ENCODE data around the gene TMEM270.

TMEM270 gene

DNA sequence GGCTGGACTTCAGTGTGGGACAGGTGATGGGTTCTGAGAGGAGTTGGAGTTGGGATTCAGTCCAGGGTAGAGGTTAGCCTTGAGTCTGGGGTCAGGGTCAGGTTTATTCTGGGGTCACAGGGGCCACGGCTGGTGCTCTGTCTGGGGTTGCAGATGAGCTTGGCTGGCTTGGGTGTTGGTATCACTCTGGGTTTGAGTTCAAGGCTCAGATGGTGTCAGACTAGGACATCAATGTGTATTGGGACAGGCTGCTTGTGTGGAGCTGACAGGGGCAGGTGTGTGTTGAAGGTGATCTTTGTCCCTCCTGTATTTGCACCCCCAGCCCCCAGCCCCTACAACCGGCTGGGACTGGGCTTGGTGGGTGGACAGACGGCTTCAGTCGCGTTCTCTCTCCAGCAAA lies 26.8 kb downstream of the TMEM270 start:
- no peak for DNase-seq (ENCODE audit: low read depth in 2 of 2)

DNA sequence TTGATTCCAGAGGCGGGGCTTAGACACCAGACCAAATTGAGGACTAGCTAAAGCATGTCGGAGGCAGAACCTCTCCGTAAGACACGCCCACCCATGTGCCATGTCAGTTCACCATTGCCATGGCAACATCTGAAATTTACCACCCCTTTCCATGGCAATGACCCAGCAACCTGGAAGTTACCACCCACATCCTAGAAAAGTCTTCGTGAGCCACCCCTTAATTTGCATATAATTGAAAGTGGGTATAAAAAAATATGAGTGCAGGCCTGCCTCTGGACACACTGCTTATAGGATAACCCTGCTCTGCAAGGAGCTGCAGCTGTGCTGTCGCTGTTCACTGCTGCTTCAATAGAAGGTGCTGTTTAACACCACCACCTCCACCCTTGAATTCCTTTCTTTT lies 28.0 kb downstream of the TMEM270 start:
- no peak for DNase-seq (ENCODE audit: low read depth in 2 of 2)

DNA sequence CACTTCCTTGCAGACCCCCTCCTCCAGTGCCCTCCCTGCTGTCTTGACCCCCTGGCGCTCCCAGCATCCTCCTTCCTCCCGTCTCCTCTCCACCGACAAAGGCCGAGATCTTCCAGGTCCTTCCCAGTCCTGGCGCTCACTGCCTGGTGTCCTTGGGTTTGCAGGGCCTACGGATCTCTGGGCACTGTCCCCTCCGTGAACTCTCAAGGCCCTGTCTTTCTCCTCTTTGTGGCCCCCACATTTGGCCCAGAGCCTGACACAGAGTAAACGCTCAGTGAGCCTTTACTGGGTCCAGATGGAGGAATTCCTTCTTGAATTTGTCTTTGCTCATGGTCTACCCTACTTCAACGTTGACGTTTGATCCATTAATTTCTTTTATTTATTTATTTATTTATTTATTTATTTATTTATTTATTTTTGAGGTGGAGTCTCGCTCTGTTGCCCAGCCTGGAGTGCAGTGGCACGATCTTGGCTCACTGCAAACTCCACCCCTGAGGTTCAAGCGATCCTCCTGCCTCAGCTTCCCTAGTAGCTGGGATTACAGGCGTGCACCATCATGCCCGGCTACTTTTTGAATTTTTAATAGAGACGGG lies 29.7 kb downstream of the TMEM270 start:
- DNase-seq (ENCODE audit: low read depth in 2 of 2): no peak

DNA sequence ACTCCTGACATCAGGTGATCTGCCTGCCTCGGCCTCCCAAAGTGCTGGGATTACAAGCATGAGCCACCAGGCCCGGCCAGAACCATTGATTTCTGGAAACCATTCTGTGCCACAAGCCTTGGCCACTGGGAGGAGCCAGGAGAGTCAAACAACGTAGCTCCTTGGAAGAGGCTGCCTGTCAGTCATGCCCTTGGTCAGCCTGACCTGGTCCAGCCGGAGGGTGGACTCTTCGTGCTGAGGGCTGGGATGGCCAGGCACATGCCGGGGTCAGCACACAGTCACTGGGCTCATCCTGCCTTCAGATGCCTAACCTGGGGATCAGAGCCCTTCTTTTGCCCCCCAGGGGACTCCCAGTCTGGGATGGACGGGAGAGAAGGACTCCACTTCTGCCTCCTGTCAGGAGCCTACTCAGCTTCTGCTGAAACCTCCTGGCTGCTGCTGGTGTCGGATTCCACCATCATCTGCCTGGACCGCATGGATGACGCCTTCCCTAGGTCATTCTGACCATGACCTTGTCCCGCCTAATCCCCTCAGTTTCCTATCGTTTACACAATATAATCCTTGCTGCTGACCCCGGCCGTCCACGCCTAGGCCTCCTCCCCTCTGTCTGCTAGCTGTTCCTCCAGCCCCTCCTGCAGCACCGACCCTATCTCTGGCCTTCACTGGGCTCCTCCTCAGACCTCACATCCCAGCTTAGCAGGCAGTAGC lies 30.4 kb downstream of the TMEM270 start:
- no peak for DNase-seq (ENCODE audit: low read depth in 2 of 2)

DNA sequence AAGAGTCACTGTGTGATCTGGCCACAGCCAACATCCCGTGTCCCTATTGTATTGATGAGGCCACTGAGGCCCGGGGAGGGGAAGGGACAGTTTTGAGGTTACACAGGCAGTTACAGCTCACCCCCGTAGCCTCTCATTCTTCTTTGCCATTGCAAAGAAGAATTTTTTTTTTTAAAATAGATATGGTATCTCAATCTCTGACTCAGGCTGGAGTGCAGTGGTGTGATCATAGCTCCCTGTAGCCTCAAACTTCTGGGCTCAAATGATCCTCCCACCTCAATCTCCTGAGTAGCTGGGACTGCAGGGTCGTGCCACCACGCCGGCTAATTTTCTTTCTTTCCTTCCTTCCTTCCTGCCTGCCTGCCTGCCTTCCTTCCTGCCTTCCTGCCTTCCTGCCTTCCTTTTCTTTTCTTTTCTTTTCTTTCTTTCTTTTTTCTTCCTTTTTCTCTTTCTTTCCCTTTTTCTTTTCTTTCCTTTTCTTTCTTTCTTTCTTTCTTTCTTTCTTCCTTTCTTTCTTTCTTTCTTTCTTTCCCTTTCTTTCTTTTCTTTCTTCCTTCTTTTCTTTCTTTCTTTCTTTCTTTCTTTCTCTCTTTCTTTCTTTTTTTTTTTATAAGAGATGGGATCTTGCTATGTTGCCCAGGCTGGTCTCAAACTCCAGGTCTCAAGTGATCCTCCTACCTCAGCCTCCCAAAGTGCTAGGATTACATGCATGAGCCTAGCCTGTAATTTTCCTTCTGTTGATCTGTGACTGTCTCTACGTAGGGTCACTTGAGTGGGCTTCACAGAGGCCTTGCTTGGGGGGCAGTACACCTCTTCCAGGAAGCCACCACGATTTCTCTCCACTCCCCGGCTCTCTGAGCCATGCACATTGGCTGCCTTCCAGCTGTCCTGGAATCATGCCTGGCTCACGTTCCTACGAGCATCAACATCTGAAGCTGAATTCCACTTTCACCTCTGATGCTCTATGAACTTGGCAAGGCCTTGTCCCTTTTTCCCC lies 31.3 kb downstream of the TMEM270 start:
- DNase-seq (ENCODE audit: low read depth in 2 of 2): no peak

DNA sequence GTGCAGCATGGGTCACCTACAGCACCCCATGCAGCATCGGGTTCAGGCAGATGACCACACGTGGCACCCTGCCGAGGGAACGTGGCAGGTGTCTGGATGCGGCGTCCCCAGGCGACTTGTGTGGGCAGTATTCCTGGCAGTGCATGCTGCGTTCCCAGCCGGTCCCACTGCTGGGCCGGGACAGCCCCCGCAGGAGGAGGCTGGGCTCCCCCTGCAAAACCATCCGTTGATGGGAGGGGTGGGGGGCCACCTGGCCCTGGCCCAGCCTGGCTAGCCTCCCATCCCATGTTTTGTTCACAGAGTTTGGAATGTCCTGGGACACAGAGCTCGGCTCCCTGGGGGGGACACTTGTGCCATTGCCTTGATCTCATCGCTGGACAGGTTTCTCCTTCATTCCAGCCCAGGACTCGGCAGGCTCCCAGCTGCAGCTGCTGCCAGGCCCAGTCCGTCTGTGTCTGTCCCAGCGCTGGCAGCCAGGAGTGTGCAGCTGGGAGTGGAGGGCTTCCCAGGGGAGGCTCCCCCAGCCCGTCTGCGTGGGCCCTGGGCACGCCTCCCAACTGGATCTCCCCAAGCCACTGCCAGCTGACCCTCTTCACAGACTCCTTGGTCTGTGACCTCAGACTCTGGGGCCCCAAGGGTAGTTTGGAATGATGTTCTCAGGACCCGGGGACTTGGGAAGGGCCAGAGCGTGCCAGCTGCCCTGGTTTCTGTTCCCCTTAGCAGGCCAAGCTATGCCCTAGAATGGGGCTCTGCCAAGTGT lies 32.6 kb downstream of the TMEM270 start:
- DNase-seq (ENCODE audit: low read depth in 2 of 2): no peak

DNA sequence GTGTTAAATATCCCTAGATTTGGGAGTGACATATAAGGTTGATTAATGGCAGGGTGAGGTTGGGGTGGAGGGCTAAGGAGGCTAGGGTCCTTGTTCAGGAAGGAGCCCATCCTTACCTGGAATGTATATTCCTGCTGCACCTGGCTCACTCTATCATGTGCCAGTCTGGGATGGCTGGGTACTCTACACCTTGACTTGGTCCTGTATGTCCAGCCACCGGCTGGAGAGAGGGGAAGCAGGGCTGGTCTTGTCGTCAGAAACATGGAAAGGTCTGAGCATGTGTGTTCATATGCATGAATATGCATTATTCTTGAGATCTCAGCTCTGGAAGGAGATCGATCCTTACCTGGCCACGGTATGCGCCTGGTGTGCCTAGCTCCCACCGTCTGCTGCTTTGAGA lies 33.2 kb downstream of the TMEM270 start:
- DNase-seq (ENCODE audit: low read depth in 2 of 2): no peak

DNA sequence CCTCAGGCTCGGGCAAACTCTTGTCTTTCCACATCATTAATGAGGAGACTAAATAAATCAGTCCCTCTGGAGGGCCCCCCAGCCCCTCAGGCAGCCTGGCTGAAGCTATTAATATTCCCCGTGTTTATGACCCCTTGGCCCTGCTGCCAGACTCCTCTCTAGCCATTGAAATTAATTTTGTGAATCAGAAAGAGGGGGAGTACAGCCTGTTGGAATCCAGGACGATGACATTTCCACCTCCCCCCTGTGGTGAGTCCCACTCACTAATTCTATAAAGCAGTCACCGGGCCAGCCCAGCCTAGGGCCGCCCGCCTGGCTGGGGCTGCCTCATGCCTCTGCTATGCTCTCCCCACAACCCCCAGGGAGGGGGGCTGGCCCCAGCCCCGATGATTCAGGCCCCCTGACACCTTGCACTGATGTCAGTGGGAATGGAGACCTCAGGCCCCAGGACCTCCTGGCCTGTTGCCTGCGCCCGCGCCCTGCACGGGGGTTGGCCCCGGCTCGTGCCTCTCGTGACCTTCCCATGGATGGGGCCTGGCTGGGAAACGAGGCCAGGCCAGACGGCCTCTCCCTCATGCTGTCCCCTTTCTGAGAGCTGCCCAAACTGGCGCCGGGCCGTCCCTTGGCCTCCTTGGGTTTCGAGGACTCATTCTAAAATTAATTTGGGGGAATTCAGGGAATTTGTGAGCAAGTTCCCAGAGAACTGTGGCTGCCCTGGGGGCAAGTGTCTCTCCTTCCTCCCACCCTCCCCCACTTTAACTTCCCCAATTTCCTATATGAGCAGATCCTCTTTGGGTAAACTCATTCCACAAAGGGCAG lies 34.0 kb downstream of the TMEM270 start:
- DNase-seq (ENCODE audit: low read depth in 2 of 2): no peak

DNA sequence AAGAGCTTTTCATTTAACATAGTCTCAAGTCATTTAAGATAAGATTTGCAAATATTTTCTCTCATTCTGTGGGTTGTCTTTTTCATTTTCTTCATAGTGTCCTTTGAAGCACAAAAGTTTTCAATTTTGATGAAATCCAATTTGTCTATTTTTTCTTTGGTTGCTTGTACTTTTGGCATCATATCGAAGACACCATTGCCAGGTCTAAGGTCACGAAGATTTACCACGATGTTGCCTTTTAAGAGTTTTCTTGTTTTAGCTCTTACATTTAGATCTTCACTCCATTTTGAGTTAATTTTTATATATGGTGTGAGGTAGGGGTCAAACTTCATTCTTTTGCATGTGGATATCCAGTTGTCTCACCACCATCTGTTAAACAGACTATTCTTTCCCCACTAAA lies 34.7 kb downstream of the TMEM270 start:
- no peak for DNase-seq (ENCODE audit: low read depth in 2 of 2)

DNA sequence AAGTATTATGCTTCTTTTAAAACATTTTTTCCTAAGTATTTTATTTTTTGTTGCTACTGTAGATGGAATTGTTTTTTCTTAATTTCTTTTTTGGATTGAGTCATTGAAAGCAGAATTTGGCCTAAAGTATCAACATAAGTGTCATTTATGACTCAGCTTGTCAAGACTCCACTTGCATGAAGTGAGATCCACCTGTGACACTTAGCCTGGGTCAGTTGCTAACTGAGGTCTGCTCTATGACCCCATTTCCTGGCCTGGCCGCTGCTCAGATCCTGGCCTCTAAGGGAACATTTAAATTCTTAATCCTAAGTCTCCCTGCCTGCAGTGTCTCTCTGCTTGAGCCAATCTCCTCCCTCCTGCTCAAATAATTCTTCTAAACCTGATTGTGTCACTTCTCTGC lies 35.5 kb downstream of the TMEM270 start:
- DNase-seq (ENCODE audit: low read depth in 2 of 2): no peak

DNA sequence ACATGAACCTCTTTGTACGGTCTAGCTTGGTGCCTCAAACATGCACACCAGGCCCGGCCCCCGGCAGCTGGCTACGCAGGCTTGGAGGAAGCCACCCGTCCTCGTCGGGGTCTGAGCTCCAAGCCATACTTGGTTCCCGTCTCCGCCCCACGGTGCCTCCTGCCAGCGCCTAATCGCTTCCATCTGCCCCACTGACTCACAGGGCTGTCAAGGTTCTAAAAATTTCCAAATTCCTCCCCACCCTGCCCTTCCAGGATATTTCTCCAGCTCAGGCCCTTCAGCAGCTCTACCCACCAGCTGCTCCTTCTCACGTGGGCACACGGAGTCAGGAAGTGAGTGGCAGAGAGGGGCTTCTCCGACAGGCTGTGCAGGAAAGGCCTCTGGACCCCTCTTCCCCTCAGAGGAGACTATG lies 38.8 kb downstream of the TMEM270 start:
- no peak for DNase-seq (ENCODE audit: low read depth in 2 of 2)

DNA sequence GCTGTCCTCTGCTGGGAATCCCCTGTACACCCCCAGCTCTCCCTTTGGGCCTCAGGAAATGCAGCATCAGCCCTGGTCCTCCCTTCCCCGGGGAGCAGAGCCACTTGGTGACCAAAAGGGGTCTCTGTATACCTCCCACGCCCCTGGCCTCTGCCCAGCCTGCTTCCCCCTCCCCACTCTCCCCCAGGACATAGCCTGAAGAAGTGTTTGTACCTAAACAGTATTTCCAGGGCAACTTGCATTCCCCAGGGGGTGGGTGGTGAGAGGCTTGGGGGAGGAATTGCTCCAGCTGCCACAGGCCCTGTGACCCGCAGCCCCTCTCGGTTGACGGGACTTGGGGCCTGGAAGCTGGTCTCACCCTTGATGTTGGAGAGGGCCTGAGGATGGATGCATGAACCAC lies 39.3 kb downstream of the TMEM270 start:
- no peak for DNase-seq (ENCODE audit: low read depth in 2 of 2)

DNA sequence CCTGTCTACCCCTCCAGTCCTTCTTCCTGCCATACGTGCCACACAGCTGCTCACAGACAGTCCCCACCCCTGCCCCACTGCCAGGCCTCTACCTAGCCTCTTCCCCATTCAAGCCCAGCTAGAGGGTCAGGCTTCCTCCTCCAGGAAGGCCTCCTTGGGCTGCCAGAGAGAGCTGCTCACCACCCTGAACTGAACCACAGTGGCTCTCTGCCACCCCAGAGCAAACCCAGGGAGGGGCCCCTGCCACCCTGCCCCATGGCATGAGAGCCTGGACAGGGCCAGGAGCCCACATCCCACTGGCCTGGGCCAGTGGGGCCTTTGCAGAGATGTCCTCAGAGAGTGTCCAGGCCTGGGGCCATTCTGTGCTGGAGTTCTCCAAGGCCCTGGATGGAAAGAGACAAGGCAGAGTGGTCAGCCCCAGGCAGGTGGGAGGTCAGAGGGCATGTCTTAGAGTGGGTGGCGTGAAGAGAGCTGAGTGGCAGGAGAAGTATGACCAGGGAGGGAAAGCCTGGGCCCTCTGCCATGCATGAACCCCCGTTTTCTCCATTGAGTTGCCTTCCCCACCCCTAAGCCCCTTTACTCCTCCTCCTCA lies 40.4 kb downstream of the TMEM270 start:
- no peak for DNase-seq (ENCODE audit: low read depth in 2 of 2)

DNA sequence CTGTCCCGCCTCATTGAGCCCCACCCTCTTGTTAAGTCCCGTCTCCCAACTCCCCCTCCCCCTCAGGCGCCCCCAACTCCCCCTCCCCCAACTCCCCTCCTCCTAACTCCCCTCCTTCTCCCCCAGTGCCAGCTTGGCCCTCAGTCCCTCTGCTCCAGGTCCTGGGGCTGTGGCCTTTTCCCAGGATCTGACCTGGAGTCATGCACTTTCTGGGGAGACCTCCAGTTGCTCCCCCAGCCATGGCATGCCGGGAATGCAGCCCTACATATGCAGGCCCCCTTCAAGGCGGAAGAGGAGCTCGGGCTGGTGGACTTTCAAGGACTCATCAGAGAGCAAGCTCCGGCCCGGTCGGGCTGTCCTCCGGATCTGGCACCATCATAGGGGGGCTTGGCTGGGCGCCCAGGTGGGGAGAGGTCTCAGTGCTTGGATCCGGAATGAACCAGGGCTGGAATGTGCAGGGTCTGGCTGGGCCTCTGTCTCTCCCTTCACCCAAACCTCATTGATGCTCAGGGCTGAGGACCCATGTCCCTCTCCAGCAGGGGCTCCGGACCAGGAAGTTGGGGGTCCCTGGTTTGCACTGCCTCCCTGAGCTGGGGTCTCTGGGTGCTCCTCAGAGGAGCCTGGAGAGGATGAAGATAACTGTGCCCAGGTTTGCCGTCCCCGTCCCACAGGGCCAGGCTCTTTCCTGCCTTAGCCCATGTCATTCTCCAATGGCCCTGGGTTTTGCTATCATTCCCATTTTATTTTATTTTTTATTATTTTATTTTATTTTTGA lies 41.1 kb downstream of the TMEM270 start:
- DNase-seq (ENCODE audit: low read depth in 2 of 2): no peak

DNA sequence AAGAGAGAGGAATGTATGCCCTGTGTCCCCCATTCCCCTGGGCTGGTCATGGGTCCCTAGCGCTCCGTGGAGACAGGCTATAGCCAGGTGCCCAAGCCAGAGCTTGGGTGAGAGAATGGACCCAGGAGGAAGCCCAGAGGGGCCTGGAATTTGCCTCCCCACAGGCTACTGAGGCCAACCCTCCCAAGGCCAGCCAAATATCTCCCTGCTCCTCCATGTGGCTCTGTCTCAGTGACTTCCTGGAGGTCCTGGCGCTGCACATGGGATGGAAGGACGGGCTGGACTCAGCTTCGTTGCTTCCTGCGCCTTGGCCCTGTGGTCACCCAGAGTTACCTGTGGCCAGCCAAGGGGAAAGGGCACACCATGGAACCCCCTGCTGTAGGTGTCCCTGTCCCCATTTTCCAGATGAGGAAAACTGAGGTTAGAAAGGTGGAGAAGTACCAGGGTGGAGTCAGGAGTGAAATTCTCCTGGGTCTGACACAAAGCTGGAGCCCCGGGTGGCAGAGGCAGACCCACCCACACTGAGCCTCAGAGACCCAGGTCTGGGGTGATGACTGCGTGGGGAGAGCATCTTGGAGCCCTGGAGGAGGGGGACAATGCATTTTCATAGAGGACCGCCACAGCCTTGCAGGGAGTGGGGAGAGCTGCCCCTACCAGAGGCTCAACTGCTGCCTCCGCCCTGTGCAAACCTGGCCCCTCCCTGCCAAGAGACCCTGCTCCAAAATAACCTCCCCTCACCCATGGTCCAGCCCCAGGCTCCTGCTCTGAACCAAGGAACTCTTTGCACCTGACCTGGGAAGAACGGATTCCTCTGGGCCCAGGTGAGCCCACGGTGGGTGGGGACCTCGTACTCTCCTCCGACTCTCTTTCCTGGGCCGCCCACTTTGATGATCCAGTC lies 42.6 kb downstream of the TMEM270 start:
- DNase-seq (ENCODE audit: low read depth in 2 of 2): no peak

DNA sequence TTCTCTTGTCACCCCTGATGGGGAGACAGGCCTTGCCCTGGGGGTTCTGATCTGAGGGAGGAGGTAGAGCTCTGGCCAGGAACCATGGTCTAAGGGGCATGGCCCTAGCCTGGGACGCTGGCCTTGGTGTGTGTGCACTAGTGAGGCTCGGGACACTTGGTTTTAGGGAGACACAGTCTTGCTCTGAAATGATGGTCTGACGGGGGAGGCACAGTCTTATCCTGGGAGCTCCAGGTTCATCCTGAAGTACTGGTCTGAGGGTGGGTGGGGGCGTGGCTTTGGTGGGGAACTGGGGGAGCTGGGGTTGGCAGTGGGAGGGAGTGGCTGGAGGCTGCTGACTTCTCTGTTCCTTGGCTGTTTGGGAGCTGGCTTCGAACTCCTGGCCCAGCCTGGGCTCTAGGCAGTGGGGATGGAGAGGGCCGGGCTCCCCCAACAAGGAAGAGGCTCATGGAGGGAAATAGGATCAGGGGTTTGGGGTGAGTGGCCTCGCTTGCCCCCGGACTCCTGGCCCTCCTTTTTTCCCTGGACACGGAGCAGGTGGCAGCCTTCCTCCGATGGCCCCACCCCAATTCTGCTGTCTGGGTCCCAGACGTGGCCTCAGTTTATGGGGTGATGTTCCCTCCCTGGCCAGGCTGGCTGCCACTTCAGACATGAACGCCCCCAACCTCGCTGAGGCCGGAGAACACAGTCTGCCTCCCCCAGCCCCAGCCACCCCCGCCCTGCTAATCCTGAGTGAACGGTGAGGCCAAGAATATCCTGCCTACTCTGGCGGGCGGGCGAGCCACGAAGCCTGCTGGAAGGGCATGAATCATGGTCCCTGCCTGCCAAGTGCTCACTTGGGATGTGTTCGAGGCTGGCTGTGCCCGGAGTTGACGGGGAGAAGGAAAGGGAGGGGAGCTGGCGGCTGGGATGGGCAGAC lies 43.5 kb downstream of the TMEM270 start:
- DNase-seq (ENCODE audit: low read depth in 2 of 2): no peak

DNA sequence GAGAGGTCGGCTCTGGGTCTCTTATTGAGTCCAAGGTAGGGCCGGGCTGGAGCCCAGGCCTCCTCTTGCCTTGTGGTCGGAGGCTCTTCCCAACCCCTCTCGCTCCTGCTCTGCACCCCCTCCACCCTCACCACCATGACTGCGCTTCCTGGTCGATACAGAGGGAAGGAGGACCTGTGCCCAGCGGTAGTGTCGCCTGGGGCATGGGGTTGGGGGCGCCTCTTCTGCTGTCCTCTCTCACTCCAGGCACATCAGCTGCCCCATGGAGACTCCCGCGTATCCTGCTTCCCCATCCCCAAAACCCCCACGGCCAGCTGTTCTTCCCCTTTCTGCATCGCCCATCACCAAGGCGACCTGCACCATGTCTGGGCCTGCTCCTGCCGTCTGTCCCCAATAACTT lies 44.4 kb downstream of the TMEM270 start:
- DNase-seq (ENCODE audit: low read depth in 2 of 2): no peak

DNA sequence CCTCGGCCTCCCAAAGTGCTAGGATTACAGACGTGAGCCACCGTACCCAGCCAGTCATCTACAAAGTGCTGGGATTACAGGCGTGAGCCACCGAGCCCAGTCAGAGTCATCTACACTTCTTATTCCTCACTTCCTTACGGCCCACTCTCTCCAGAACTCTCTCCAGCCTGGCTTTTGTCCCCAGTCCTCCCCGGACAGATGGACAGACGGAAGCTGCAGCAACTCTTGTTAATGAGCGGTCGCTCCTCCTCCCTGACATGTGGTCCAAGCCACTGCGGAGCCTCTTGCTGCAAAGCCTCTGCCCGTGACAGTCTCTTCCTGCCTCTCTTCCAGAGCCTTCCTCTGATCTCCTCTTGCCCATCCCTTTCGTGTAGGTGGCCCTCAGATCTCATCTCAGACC lies 45.9 kb downstream of the TMEM270 start:
- DNase-seq (ENCODE audit: low read depth in 2 of 2): no peak

Data from stimulated activated CD4-positive, alpha-beta T cell treated with anti-CD3 and anti-CD28 coated beads, Interleukin-1b, Interleukin-23, amount 100 ng/mL, for 1 hour (primary cell).